Measurements from ENCODE around the gene SMTNL1.

SMTNL1 gene

GRCh38 chr11:57500515-57500914 is 36.9 kb upstream of the SMTNL1 start:
- Mint-ChIP-seq H3K4me1 (no peaks in the 10 kb centered on the region), H3K4me3 (no peak overlapping the region), H3K36me3 (ENCODE audit: insufficient read depth) (peaks cover 2% of the 10 kb centered on the region), H3K9me3 (no peaks in the 10 kb centered on the region), H3K27me3 (no peaks in the 10 kb centered on the region), H3K27ac (ENCODE audit: low read depth) (no peak overlapping the region)
- DNase-seq (ENCODE audit: low spot score in 2 of 2) = no peak
- ATAC-seq (replicated peaks; ENCODE audit: extremely low read depth, poor library complexity, severe bottlenecking) = no peak

GRCh38 chr11:57500926-57501325 is 36.5 kb upstream of the SMTNL1 start:
- H3K9me3 Mint-ChIP-seq = no peaks in the 10 kb centered on the region
- H3K27ac Mint-ChIP-seq (ENCODE audit: low read depth) = no peak overlapping the region
- DNase-seq (ENCODE audit: low spot score in 2 of 2) (no peak), ATAC-seq (replicated peaks; ENCODE audit: extremely low read depth, poor library complexity, severe bottlenecking) (no peak)
- no peaks in the 10 kb centered on the region for H3K27me3 Mint-ChIP-seq
- H3K36me3 Mint-ChIP-seq (ENCODE audit: insufficient read depth) = peaks cover under 1% of the 10 kb centered on the region
- H3K4me3 Mint-ChIP-seq = no peak overlapping the region
- no peaks in the 10 kb centered on the region for H3K4me1 Mint-ChIP-seq

GRCh38 chr11:57501953-57502352 is 35.4 kb upstream of the SMTNL1 start:
- Mint-ChIP-seq H3K4me1 (no peaks in the 10 kb centered on the region), H3K9me3 (no peaks in the 10 kb centered on the region), H3K4me3 (no peak overlapping the region), H3K27ac (ENCODE audit: low read depth) (no peak overlapping the region), H3K27me3 (no peaks in the 10 kb centered on the region), H3K36me3 (ENCODE audit: insufficient read depth) (no peaks in the 10 kb centered on the region)
- ATAC-seq (replicated peaks; ENCODE audit: extremely low read depth, poor library complexity, severe bottlenecking) (no peak), DNase-seq (ENCODE audit: low spot score in 2 of 2) (no peak)

- no peaks in the 10 kb centered on the region for H3K9me3 Mint-ChIP-seq
- H3K4me3 Mint-ChIP-seq = no peak overlapping the region
- no peak for ATAC-seq (replicated peaks; ENCODE audit: extremely low read depth, poor library complexity, severe bottlenecking)
- DNase-seq (ENCODE audit: low spot score in 2 of 2) = no peak
- no peaks in the 10 kb centered on the region for H3K36me3 Mint-ChIP-seq (ENCODE audit: insufficient read depth)
- no peaks in the 10 kb centered on the region for H3K4me1 Mint-ChIP-seq
- no peaks in the 10 kb centered on the region for H3K27me3 Mint-ChIP-seq
- peak overlapping the region; percentile 35 for H3K27ac Mint-ChIP-seq (ENCODE audit: low read depth)
These were observed 35.0 kb upstream of the SMTNL1 start for GRCh38 chr11:57502376-57502775.

DNA sequence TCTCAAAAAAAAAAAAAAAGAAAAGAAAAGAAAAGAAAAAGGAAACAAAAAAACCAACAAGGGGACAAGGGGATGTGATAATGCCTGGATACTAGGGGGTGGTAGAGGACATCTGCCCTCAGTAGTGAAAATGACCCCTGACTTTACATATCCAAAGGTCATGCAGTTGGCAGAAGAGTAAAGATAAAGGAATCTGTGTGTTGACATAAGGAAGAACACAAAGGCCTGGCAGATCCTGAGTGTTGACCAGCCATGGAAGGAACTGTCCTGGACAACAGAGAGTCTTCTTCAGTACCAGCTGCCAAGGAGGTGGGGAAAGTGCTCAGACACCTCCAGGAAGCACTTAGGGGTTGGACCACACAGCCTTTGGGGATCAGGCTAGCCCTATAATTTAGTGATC is 34.5 kb upstream of the SMTNL1 start:
- H3K36me3 Mint-ChIP-seq (ENCODE audit: insufficient read depth) = no peaks in the 10 kb centered on the region
- H3K4me1 Mint-ChIP-seq = no peaks in the 10 kb centered on the region
- H3K9me3 Mint-ChIP-seq = no peaks in the 10 kb centered on the region
- H3K27me3 Mint-ChIP-seq = no peaks in the 10 kb centered on the region
- H3K4me3 Mint-ChIP-seq = no peak overlapping the region
- DNase-seq (ENCODE audit: low spot score in 2 of 2) = no peak
- no peak for ATAC-seq (replicated peaks; ENCODE audit: extremely low read depth, poor library complexity, severe bottlenecking)
- peak overlapping the region; percentile 35 for H3K27ac Mint-ChIP-seq (ENCODE audit: low read depth)

- DNase-seq (ENCODE audit: low spot score in 2 of 2) (no peak), ATAC-seq (replicated peaks; ENCODE audit: extremely low read depth, poor library complexity, severe bottlenecking) (no peak)
- Mint-ChIP-seq H3K4me1 (no peaks in the 10 kb centered on the region), H3K9me3 (no peaks in the 10 kb centered on the region), H3K27ac (ENCODE audit: low read depth) (no peak overlapping the region), H3K27me3 (no peaks in the 10 kb centered on the region), H3K36me3 (ENCODE audit: insufficient read depth) (no peaks in the 10 kb centered on the region), H3K4me3 (no peak overlapping the region)
These were observed 32.9 kb upstream of the SMTNL1 start for GRCh38 chr11:57504511-57504910.

GRCh38 chr11:57506522-57506921 is 30.9 kb upstream of the SMTNL1 start:
- H3K4me3 Mint-ChIP-seq = no peak overlapping the region
- H3K27ac Mint-ChIP-seq (ENCODE audit: low read depth) = no peak overlapping the region
- H3K27me3 Mint-ChIP-seq = no peaks in the 10 kb centered on the region
- no peaks in the 10 kb centered on the region for H3K9me3 Mint-ChIP-seq
- peaks cover 2% of the 10 kb centered on the region for H3K36me3 Mint-ChIP-seq (ENCODE audit: insufficient read depth)
- no peak for ATAC-seq (replicated peaks; ENCODE audit: extremely low read depth, poor library complexity, severe bottlenecking)
- peaks cover 2% of the 10 kb centered on the region for H3K4me1 Mint-ChIP-seq
- DNase-seq (ENCODE audit: low spot score in 2 of 2) = no peak

GRCh38 chr11:57508341-57509170 is 28.8 kb upstream of the SMTNL1 start:
- H3K27me3 Mint-ChIP-seq = no peaks in the 10 kb centered on the region

DNA sequence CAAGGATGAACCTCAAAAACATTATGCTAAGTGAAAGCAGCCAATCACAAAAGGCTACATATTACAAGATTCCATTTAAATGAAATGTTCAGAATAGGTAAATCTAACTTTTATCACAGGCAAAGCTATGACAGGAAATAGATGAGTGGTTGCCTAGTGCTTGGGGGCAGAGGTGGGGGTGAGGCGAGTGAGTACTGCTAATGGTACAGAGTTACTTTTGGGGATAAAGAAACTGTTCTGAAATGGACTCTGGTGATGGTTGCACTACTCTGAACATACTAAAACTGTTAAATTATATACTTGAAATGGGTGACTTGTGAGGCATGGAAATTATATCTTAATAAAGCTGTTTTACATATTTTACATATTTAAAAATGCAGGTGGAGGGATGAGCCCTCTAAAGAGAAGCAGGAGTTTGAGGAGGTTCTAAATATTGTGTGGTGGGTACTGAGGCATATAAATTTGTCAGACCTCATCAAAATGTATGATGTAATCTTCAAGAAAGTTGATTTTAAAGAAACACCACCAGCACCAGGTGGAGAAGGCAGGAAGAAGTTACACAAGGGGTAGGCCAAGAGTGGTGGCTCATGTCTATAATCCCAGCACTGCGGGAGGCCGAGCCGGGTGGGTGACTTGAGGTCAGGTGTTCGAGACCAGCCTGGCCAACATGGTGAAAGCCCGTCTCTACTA is 25.5 kb upstream of the SMTNL1 start:
- ATAC-seq (replicated peaks; ENCODE audit: extremely low read depth, poor library complexity, severe bottlenecking) = no peak
- DNase-seq (ENCODE audit: low spot score in 2 of 2) = no peak
- H3K27ac Mint-ChIP-seq (ENCODE audit: low read depth) = peak overlapping the region; percentile 61
- no peak overlapping the region for H3K4me3 Mint-ChIP-seq
- H3K27me3 Mint-ChIP-seq = no peaks in the 10 kb centered on the region
- peaks cover 6% of the 10 kb centered on the region for H3K36me3 Mint-ChIP-seq (ENCODE audit: insufficient read depth)
- H3K4me1 Mint-ChIP-seq = peaks cover 27% of the 10 kb centered on the region
- no peaks in the 10 kb centered on the region for H3K9me3 Mint-ChIP-seq

More at GRCh38 chr11:57508341-57509170, 28.8 kb upstream of the SMTNL1 start:
- ATAC-seq (replicated peaks; ENCODE audit: extremely low read depth, poor library complexity, severe bottlenecking) (no peak), DNase-seq (ENCODE audit: low spot score in 2 of 2) (no peak)
- H3K9me3 Mint-ChIP-seq = no peaks in the 10 kb centered on the region
- H3K4me1 Mint-ChIP-seq = peaks cover 12% of the 10 kb centered on the region
- H3K27ac Mint-ChIP-seq (ENCODE audit: low read depth) = no peak overlapping the region
- no peak overlapping the region for H3K4me3 Mint-ChIP-seq
- H3K36me3 Mint-ChIP-seq (ENCODE audit: insufficient read depth) = peaks cover 2% of the 10 kb centered on the region

DNA sequence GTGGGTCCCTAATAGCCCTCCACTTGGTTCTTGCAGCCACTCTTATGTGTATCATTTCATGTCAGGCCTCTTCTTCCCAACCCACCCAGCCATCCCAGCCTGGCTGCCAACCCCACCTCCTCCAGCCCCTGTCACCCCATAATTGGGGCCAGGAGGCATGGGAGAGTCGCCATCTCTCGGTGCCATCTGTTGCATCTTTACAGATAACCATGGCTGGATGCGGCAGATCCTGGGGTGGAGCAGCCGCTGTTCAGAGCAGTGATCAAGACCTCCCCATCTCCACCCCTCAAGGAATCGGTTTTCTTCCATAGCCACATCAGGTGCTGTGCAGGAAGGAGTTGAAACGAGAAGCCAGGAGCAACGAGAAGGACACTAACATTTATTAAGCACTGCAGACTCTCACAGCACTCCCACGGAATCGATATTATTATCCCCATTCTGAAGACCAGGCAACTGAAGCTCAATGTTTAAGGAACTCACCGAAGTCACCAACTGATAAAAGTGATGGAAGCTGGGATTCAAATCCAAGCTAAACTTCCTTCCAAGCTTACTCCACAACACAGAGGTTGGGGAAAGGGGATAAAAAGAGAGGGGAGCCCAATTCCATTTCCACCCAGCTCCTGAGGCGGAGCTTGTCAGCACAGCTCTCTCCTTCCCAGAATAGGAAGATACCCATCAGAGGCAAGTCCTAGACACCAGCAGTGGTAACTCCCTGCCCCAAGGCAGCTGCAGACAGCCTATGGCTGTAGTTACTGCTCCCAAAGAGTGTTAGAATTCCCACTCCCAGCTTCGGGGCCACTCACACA is 24.5 kb upstream of the SMTNL1 start:
- no peaks in the 10 kb centered on the region for H3K27me3 Mint-ChIP-seq
- H3K4me3 Mint-ChIP-seq = peak overlapping the region; percentile 99
- no peak for DNase-seq (ENCODE audit: low spot score in 2 of 2)
- peak overlapping the region; percentile 61 for H3K27ac Mint-ChIP-seq (ENCODE audit: low read depth)
- H3K9me3 Mint-ChIP-seq = no peaks in the 10 kb centered on the region
- no peak for ATAC-seq (replicated peaks; ENCODE audit: extremely low read depth, poor library complexity, severe bottlenecking)
- H3K36me3 Mint-ChIP-seq (ENCODE audit: insufficient read depth) = peaks cover 6% of the 10 kb centered on the region
- H3K4me1 Mint-ChIP-seq = peaks cover 27% of the 10 kb centered on the region

- H3K27me3 Mint-ChIP-seq = no peaks in the 10 kb centered on the region
- H3K4me1 Mint-ChIP-seq = peaks cover 27% of the 10 kb centered on the region
- H3K9me3 Mint-ChIP-seq = no peaks in the 10 kb centered on the region
- no peak for ATAC-seq (replicated peaks; ENCODE audit: extremely low read depth, poor library complexity, severe bottlenecking)
- DNase-seq (ENCODE audit: low spot score in 2 of 2) = no peak
- peak overlapping the region; percentile 53 for H3K27ac Mint-ChIP-seq (ENCODE audit: low read depth)
- H3K36me3 Mint-ChIP-seq (ENCODE audit: insufficient read depth) = peaks cover 6% of the 10 kb centered on the region
- peak overlapping the region; percentile 99 for H3K4me3 Mint-ChIP-seq
These were observed 24.0 kb upstream of the SMTNL1 start for GRCh38 chr11:57513452-57513795.

DNA sequence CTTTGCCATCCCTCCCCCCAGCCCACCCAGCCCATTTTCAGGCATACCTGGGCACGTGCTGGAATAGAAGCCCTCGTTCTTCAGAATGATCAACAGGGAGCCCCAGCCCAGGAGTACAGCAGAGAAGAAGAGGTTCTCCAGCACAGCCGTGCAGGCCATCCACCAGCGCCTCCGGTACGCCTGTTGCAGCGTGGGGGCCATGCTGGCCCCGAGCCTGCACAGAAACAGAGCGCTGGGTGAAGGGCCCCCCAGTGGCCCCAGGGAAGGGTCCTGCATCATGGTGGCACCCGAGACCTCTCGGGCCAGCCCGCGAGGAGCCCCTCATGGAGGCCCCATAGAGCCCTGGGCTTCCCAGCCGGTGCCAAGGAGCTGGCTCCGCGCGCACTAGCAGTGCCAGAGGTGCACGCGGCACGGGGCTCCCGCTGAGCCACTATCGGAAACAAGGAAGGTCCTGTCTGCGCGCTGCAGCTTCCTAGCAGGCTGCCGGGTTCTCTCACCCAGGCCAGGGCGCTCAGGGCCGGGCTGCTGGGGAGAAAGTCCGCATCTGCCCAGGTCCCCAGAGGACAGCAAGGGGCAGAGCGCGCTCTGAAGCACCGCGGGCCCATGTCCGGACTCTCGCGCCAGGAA is 23.4 kb upstream of the SMTNL1 start:
- H3K9me3 Mint-ChIP-seq = no peaks in the 10 kb centered on the region
- peaks cover 27% of the 10 kb centered on the region for H3K4me1 Mint-ChIP-seq
- H3K36me3 Mint-ChIP-seq (ENCODE audit: insufficient read depth) = peaks cover 6% of the 10 kb centered on the region
- H3K4me3 Mint-ChIP-seq = peak overlapping the region; percentile 99
- H3K27ac Mint-ChIP-seq (ENCODE audit: low read depth) = peak overlapping the region; percentile 95
- no peaks in the 10 kb centered on the region for H3K27me3 Mint-ChIP-seq
- peak; percentile 25 for ATAC-seq (replicated peaks; ENCODE audit: extremely low read depth, poor library complexity, severe bottlenecking)
- DNase-seq (ENCODE audit: low spot score in 2 of 2) = no peak

Measured in central memory CD8-positive, alpha-beta T cell (primary cell).